Retina (tissue), 1 donor: ENCODE data around the gene AHCYL2.
"Not testable (repeated sequence)": the region's sequence is repeated elsewhere in the genome, so short reads cannot be mapped to it uniquely, and the experiment has no call there.

Source experiments
- DNase-seq: peaks from one replicate; pipeline ENCODE4 v3.0.0-alpha.2; 2016

AHCYL2 gene

DNA sequence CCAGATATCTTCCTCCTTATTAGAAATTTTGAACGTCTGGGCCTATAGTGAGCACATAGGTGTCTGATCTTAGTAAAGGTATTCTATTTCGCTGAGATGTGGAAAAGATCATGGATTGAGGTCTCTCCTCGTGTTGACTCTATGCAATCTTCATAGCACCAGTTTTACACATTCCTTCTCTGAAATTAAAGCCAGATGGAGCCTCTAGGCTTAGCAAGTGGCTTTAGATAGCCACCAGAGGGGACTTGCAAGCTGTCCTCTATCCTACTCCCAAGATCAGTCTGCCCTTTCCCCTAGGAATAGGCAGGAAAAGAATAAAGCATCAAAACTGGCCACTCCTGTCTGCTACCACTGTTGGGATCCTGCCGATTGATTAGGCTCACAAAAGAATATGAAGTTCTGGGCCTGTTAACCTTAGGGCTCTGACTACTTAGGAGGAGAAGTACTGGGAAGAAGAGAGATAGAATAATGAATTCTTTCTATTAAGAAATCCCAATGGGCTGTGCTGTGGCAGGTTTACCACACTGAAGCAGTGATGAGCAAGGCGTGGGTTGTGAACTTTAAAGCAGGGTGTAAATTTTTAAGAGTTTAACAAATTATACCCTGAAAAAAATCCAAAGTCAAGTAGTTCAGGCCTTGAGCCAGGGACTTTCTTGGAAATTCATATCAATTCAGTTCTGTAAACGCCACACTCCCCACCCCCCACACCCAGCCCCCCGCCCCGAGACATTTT lies 207.2 kb downstream of the AHCYL2 start:
- DNase-seq, result no peak

DNA sequence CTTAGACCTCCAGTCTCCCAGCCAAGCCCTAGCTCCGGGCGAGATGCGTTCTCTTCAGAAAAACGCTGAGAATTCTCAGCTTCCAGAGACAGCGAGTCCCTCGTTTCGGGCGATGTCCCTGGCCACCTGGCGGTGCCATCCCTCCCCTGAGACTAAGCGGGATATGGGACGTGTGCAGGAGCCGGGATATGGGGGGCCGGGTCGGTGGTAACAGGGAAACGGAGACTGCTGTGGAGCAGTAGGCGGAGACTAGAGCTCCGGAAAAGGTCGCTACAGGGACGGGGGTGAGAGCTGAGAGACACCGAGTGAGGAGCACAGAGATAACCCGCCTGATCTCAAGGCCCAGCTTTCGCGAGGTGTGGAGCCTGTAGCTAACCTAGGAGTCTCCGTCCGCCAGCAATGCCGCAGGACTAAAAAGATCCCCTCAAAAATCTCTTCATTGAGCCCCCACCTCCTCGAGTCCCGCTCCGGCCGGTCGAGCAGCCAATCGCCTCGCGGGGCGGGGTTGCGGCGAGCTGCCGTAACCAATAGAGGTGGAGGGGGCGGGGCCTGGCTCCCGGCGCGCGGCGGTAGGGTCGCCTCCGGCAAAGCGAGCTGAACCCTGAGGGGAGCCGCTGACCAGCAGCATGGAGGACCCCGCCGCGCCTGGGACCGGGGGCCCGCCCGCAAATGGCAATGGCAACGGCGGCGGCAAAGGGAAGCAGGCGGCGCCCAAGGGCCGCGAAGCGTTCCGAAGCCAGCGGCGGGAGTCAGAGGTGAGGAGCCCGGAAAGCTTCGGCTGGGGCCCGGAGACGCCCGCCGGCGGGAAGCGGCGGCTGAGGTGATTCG lies 209.2 kb downstream of the AHCYL2 start, which contains the start of gene STRIP2:
Gene STRIP2, plus strand, starts transcription at position 586 of the 828 bp plus-strand sequence. Its CDS starts 41 bp downstream, at position 627.
- DNase-seq, result peak; percentile 98

- DNase-seq, result no peak
Measured at GRCh38 chr7:129434675-129435318, 210.0 kb downstream of the AHCYL2 start.

- no peak for DNase-seq
Measured at GRCh38 chr7:129435414-129435829, 210.6 kb downstream of the AHCYL2 start.

DNA sequence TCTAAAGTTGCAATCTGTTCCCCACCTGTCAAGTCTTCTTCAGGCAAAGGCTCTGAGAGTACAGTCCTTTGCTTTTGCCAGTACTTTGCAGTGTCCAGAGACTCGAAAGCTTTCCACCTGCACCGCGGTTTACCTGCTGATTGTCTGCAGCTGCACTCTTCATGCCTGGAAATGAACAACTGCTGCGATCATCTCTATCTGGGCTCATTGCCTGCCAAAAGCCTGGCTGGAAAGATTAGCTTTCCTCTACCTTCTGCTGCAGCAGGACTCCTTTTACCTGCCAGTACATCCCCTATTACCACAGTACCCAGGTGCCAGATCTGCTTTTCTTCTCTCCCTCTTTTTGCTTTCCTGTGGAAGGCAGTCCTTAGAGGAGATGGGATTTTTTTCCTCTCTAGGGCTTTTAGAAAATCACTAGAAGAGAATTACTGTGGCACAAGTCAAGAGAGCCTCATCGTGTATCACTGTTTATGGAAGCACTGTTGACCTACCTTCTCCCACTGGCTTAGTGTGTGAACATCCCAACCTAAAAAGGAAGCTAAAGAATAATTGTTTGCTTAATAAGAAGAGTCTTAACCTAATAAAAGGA lies 211.6 kb downstream of the AHCYL2 start:
- no peak for DNase-seq

DNA sequence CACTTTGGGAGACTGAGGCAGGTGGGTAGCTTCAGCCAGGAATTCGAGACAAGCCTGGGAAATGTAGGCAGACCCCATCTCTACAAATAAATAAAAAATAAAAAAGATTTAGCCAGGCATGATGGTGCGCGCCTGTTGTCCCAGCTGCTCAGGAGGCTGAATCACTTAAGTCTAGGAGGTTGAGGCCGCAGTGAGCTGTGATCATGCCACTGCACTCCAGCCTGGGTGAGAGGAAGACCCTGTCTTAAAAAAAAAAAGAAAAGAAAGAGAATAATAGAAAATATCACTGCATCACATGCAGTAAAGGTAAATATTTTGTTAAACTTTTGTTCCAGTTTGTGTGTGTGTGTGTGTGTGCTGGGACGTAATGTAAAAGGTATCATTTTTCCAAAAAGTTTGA lies 212.4 kb downstream of the AHCYL2 start:
- DNase-seq, result no peak

DNA sequence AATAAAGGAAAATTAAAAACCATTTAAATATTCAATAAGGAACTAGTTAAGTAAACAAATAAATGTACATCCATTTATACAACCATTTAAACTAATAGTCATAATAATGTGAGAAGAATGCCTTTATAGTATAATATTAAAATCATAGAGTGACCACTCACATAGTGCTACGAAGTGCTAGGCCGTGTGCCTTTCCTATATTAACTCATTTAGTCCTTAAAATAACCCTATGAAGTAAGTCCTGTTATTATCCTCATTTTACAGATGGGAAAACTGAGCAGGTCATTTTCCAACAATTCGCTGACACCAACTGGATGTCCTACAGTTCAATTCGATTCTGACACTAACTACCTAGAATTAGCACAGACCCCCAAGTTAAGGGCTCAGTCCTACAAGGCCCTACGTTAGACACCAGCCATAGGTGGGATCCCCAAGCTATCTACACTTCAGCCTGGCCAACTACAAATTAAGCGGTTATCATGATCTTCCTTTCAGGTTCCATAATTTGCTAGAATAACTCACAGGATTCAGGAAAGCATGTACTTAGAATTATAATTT lies 213.5 kb downstream of the AHCYL2 start:
- DNase-seq, result no peak

DNA sequence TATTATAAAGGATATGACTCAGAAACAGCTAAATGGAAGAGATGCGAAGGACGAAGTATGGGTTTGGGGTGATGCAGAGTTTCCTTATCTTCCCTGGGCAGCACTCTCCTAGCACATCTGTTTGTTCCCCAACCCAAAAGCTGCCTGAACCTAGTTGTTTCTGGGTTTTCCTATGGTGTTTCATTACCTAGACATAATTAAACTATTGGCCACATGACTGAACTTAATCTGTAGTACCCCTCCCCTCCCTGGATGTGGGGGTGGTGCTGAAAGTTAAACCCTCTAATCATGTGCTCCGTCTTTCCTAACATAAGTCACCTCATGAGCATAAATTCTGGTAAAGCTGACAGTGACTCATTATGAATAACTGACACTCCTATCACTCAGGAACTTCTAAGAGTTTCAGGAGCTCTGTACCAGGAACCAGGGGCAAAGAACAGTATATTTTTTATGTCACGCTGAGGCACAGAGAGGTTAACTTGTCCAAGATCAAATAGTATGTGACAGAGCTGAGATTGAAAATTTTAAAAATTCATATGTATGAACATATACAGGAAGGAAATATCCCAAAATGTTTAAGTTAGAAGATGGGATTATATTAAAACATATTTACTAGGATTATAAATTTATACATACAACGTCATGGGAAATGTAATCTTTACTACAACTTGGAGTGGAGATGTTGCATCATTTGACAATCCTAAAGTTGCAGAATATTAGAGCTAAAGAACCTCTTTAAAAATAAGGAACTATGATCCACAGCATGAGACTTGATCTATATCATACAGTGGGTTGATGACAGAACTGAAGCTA lies 214.2 kb downstream of the AHCYL2 start:
- no peak for DNase-seq

GRCh38 chr7:129439963-129440625 lies 215.3 kb downstream of the AHCYL2 start:
- no peak for DNase-seq

DNA sequence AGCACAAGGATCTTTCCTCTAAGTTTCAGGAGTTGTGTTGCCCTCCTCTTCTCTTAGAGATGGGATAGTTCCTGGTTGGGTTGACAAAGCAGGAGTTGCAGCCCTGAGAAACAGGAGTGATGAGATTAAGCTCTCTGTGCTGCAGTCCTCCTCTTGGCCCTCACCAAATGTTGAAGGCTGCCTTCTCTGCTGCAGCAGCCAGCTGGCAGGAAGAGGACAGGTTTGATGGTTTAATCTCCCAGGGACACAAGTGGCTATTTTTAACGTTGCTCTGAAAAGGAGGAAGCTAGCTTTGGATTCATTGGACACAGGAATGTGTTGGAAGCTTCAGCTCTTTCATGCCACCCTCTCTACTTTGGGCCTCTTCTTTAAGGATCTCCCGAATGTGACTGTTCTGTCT lies 218.8 kb downstream of the AHCYL2 start:
- DNase-seq, result no peak

DNA sequence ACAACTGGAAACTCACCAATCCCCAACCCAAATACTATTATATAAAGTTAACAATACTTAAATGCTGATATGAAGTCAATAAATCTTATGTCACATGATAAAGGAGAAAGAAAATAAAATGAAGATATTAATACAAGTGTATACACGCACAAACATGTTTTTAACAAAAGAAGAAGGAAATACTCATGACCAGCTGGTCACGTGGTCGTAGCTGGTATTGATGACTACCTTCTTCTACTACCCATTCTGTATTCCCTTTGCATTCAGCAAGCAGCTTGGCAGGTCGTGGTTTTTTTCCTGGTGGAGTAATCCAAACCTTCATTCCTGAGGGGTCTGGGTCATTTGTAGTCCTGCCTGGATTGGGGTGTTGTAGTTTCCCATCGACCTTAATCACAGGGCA lies 219.9 kb downstream of the AHCYL2 start:
- not testable (repeated sequence) for DNase-seq

DNA sequence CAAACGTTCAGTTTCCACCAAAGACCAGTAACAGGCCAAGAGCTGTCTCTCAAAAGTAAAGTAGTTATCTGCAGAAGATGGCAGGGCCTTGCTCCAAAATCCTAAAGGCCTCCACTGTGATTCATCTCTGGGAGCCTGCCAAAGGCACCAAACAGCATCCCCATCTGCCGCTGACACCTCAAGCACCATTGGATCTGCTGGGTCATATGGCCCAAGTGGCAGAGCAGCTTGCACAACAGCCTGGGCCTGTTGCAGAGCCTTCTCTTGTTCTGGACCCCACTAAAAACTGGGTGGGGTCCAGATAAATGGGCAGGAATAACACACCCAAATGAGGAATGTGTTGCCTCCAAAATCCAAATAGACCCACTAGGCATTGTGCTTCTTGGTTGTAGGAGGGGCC lies 222.1 kb downstream of the AHCYL2 start:
- DNase-seq, result not testable (repeated sequence)

DNA sequence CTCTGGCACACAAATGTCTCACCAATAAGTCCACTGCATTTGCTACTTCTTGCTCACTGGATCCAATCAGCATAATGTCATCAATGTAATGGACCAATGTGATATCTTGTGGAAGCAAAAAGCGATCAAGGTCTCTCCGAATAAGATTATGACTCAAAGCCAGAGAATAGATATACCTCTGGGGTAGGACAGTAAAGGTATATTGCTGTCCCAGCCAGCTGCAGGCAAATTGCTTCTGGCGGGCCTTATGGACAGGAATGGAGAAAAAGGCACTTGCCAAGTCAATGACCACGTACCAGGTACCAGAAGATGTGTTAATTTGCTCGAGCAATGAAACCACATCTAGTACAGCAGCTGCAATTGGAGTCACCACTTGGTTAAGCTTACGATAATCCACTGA lies 222.6 kb downstream of the AHCYL2 start:
- not testable (repeated sequence) for DNase-seq

- DNase-seq, result not testable (repeated sequence)
Measured at GRCh38 chr7:129448608-129449007, 223.8 kb downstream of the AHCYL2 start.

GRCh38 chr7:129450295-129450694 lies 225.5 kb downstream of the AHCYL2 start:
- no peak for DNase-seq

GRCh38 chr7:129452589-129453231 lies 227.9 kb downstream of the AHCYL2 start:
- no peak for DNase-seq

DNA sequence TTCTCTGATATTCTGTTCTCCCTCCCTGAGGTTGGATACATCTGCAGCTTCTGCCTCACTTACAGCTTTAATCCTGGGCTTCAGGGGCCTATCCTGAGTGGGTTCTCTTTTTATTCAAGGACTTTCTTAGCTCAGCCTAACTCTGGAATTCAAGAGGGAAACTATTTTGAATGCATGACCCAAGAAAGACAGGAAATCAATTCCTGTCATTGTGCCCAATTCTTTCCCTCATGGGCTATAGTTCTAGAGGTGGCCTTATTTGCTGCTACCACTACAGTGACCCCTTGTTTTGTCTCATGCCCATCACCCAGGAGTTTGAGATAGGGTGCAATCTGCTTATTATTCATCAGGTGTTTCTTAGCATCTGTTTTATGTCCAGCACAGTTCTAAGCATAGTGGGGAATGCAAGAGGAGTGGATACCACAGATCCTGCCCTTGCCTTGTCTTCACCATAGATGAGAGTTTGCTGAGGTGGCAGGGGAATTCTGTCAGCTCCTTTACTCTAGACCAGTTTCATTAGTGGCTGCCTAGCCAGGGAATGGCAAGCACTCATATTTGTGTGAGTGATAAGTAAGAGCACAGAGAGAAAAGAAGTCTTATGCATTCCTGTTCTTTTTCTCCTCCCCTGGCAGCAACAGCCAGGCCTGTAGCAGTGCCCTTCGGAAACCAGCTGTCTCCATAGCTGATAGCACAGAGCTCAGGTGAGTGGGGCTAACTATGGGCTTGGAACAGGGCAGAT lies 228.8 kb downstream of the AHCYL2 start:
- no peak for DNase-seq

DNA sequence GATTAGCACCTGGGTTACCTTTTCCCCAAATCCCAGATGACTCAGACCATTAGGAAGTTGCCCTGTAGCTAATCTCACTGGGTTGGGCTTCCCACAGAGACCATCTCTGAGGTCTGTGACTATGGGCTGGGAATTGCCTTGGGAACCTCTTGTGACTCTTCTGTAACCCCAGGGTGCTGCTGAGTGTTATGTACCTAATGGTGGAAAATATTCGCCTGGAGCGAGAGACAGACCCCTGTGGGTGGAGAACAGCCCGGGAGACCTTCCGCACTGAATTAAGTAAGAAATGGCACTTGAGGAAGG lies 229.4 kb downstream of the AHCYL2 start:
- DNase-seq, result no peak

GRCh38 chr7:129456421-129456820 lies 231.6 kb downstream of the AHCYL2 start:
- no peak for DNase-seq

GRCh38 chr7:129457101-129457500 lies 232.3 kb downstream of the AHCYL2 start:
- no peak for DNase-seq
